ENCODE data around the gene CLCN7.

Gene CLCN7

DNA sequence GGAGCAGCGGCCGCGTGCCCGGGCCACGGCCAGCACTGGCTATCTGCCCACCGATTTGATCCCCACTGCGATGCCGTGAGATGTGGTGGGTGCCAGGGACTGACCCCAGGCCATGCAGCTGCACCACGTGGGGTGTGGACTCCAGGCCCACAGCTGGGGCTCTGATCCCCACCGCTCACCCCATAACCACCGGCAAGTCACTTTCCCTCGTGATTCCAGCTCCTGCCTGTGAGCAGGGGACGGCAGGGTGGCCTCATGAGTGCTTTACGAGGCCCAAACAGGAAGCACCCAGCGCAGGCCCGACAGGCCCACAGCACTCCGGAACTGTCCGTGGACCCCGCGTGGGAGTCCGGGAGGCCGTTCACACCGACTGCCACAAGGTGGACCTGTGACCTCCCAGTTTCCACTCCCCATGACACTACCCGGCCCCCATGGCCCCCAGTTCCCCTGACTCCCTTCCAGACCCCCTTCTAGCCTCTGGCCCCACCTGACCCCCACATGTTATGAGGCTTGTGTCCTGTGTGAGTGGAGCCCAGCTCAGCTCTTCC is 13.3 kb upstream of the CLCN7 start:
- TF ChIP-seq, protein P1, sequence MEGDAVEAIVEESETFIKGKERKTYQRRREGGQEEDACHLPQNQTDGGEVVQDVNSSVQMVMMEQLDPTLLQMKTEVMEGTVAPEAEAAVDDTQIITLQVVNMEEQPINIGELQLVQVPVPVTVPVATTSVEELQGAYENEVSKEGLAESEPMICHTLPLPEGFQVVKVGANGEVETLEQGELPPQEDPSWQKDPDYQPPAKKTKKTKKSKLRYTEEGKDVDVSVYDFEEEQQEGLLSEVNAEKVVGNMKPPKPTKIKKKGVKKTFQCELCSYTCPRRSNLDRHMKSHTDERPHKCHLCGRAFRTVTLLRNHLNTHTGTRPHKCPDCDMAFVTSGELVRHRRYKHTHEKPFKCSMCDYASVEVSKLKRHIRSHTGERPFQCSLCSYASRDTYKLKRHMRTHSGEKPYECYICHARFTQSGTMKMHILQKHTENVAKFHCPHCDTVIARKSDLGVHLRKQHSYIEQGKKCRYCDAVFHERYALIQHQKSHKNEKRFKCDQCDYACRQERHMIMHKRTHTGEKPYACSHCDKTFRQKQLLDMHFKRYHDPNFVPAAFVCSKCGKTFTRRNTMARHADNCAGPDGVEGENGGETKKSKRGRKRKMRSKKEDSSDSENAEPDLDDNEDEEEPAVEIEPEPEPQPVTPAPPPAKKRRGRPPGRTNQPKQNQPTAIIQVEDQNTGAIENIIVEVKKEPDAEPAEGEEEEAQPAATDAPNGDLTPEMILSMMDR (IDR thresholded peaks at IDR 0.05; ENCODE audit: low read depth, low read length) = no peak
- no peak for TF ChIP-seq EZH2phosphoT487 (IDR thresholded peaks at IDR 0.05; ENCODE audit: low read depth)

DNA sequence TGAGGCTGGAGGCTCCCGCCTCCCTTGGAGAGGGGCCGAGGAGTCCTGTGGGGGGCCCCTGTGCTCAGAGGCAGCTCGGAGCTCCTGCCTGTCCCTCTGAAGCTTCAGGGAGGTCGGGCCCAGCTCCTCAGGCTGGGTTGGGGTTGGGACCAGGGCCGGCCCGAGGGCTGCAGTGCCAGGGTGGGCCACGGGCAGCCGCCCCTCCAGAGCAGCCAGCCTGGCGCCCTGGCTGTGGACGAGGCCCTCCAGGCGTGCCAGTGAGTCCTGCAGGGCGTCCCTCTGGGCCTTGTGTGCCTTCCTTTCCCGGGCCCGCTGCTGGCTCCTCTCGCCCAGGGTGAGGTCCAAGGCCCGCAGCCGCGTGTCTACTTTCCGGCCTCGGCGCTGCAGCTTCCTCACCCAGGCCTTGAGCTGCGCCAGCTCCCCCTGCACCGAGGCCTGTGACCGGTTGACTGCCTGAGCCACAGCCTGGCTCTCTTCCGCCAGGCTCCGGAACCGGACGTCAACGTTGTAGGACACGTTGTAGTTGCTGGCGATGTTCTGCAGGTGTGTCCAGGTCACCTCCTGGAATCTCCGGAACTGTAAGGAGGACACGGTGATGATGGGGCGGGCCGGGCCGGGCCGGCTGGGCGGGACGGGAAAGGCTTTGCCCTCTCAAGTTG is 12.7 kb upstream of the CLCN7 start:
- Histone ChIP-seq H3K79me2 (ENCODE audit: low read length) (no peaks in the 10 kb centered on the region), H4K20me1 (ENCODE audit: insufficient read depth, low read length) (no peaks in the 10 kb centered on the region), H2AFZ (ENCODE audit: low read depth, low read length) (no peak overlapping the region), H3K4me1 (ENCODE audit: low read length) (peaks cover 3% of the 10 kb centered on the region), H3K9ac (ENCODE audit: low read length) (no peak overlapping the region), H3K27me3 (ENCODE audit: low read depth, low read length) (no peaks in the 10 kb centered on the region), H3K9me3 (ENCODE audit: insufficient read depth, low read length) (no peaks in the 10 kb centered on the region), H3K4me3 (ENCODE audit: low read length) (no peak overlapping the region), H3K4me2 (ENCODE audit: low read length) (no peak overlapping the region), H3K27ac (ENCODE audit: low read length) (no peak overlapping the region), H3K36me3 (replicated peaks; ENCODE audit: low read depth, low read length) (no peaks in the 10 kb centered on the region)
- no peak for TF ChIP-seq EZH2phosphoT487 (IDR thresholded peaks at IDR 0.05; ENCODE audit: low read depth)
- TF ChIP-seq, protein P1 (IDR thresholded peaks at IDR 0.05; ENCODE audit: low read depth, low read length) = no peak

More for the DNA sequence above, 13.3 kb upstream of the CLCN7 start:
- no peaks in the 10 kb centered on the region for H3K9me3 ChIP-seq (ENCODE audit: insufficient read depth, low read length)
- no peaks in the 10 kb centered on the region for H3K36me3 ChIP-seq (replicated peaks; ENCODE audit: low read depth, low read length)
- no peaks in the 10 kb centered on the region for H3K27me3 ChIP-seq (ENCODE audit: low read depth, low read length)
- no peak overlapping the region for H3K4me3 ChIP-seq (ENCODE audit: low read length)
- no peaks in the 10 kb centered on the region for H4K20me1 ChIP-seq (ENCODE audit: insufficient read depth, low read length)
- H3K79me2 ChIP-seq (ENCODE audit: low read length) = no peaks in the 10 kb centered on the region
- H3K9ac ChIP-seq (ENCODE audit: low read length) = no peak overlapping the region
- H3K27ac ChIP-seq (ENCODE audit: low read length) = no peak overlapping the region
- peaks cover 7% of the 10 kb centered on the region for H3K4me1 ChIP-seq (ENCODE audit: low read length)
- no peak overlapping the region for H2AFZ ChIP-seq (ENCODE audit: low read depth, low read length)
- no peak overlapping the region for H3K4me2 ChIP-seq (ENCODE audit: low read length)

DNA sequence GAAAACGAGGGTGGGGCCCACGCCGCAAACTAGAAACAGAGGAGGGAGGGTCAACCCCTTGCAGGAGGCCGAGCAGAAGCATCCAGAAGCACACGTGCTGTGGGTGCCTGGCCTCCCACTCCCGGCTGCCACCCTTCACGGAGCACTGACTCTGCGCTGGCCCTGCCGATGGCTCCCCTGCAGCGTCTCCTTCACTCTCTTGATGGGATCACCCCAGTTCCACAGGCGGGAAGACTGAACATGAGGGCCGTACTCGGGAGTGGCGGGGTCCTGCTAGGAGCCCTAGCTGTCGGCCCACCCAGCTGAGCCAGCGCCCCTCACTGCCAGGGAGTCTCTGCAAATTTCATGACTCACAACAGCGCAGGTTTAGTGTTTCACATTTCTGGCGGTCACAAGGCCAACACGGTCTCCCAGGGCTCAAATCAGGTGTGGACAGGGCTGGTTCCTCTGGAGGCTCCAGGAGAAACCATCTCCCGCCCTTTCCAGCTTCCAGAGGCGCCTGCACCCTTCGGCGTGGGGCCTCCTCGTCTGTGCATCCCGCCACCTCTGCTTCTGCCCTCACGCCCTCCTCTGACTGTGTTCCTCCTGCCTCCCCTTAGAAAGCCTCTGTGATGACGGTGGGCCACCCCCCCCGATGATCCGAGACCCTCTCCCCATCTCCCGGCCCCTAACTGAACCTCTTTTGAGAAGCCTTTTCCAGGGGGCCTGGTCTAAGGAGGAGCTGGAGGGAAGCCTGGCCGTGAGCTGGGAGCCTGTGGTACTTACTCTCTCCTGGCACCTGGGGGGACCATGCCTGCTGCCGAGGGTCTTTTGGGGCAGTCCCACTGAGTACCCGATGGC is 11.9 kb upstream of the CLCN7 start:
- no peaks in the 10 kb centered on the region for H3K27me3 ChIP-seq (ENCODE audit: low read depth, low read length)
- H2AFZ ChIP-seq (ENCODE audit: low read depth, low read length) = no peak overlapping the region
- TF ChIP-seq EZH2phosphoT487 (IDR thresholded peaks at IDR 0.05; ENCODE audit: low read depth) = no peak
- TF ChIP-seq, protein P1 (IDR thresholded peaks at IDR 0.05; ENCODE audit: low read depth, low read length) = no peak
- no peaks in the 10 kb centered on the region for H3K79me2 ChIP-seq (ENCODE audit: low read length)
- no peaks in the 10 kb centered on the region for H4K20me1 ChIP-seq (ENCODE audit: insufficient read depth, low read length)
- no peak overlapping the region for H3K9ac ChIP-seq (ENCODE audit: low read length)
- H3K4me3 ChIP-seq (ENCODE audit: low read length) = no peak overlapping the region
- no peak overlapping the region for H3K27ac ChIP-seq (ENCODE audit: low read length)
- no peaks in the 10 kb centered on the region for H3K4me1 ChIP-seq (ENCODE audit: low read length)
- H3K4me2 ChIP-seq (ENCODE audit: low read length) = no peak overlapping the region
- no peaks in the 10 kb centered on the region for H3K36me3 ChIP-seq (replicated peaks; ENCODE audit: low read depth, low read length)
- no peaks in the 10 kb centered on the region for H3K9me3 ChIP-seq (ENCODE audit: insufficient read depth, low read length)

DNA sequence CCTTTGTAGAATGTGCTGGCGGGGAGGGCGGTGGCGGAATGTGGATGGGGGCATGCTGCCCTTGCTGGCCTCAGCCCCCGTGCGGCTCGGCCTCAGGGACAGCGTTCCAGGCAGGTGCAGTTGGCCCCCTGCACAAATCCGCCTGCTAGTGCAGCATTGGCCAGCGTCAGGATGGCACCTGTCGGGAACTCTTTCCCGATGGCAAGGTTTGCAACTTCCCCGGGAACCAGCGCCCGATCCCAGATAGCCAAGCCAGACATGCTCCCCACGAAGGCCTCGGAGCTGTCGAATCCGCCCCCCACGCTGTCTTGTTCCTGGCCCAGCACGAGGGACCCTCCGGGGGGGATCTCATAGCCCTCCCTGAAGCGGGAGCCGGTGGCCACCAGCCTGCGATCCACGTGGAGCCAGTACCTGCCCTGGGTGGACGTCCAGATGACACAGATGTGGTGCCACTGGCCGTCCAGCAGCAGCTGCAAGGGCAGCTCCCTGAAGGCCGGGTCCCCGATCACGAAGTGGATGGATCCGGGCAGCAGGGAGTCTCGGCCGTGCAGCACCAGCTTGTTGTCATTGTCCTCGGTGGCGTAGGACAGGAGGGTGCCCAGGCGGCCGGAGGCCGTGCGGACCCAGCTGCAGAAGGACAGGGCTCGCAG is 11.1 kb upstream of the CLCN7 start:
- TF ChIP-seq EZH2phosphoT487 (IDR thresholded peaks at IDR 0.05; ENCODE audit: low read depth) = no peak
- TF ChIP-seq, protein P1 (IDR thresholded peaks at IDR 0.05; ENCODE audit: low read depth, low read length) = no peak
- no peak overlapping the region for H3K27ac ChIP-seq (ENCODE audit: low read length)
- no peaks in the 10 kb centered on the region for H4K20me1 ChIP-seq (ENCODE audit: insufficient read depth, low read length)
- H3K4me1 ChIP-seq (ENCODE audit: low read length) = no peaks in the 10 kb centered on the region
- no peaks in the 10 kb centered on the region for H3K79me2 ChIP-seq (ENCODE audit: low read length)
- H3K9me3 ChIP-seq (ENCODE audit: insufficient read depth, low read length) = no peaks in the 10 kb centered on the region
- H3K4me2 ChIP-seq (ENCODE audit: low read length) = no peak overlapping the region
- H3K4me3 ChIP-seq (ENCODE audit: low read length) = no peak overlapping the region
- H3K9ac ChIP-seq (ENCODE audit: low read length) = no peak overlapping the region
- H2AFZ ChIP-seq (ENCODE audit: low read depth, low read length) = no peak overlapping the region
- no peaks in the 10 kb centered on the region for H3K27me3 ChIP-seq (ENCODE audit: low read depth, low read length)
- H3K36me3 ChIP-seq (replicated peaks; ENCODE audit: low read depth, low read length) = no peaks in the 10 kb centered on the region

All from OCI-LY3 (cell line).